RWPE1 (cell line): Measurements from ENCODE around the gene COLGALT1.
"Not testable (repeated sequence)": the region's sequence is repeated elsewhere in the genome, so short reads cannot be mapped to it uniquely, and the experiment has no call there.

Experiments
- CTCF ChIA-PET: fragments of 350-600 bp; sonication (Branson Sonifier 250); formaldehyde crosslinking; extraction: SDS; loops from one replicate; lab custom pipeline; 2021; lab: Yijun Ruan, JAX
- POLR2A ChIA-PET: fragments of 400-600 bp; formaldehyde crosslinking; extraction: SDS; loops from one replicate; lab custom pipeline; 2020; ENCODE audit warnings: antibody characterized with exemption; ENCODE audit not compliant: low non-redundant PET; lab: Yijun Ruan, JAX
- DNase-seq: peaks from one replicate; pipeline ENCODE4 v3.0.0; 2012; ENCODE audit warnings: low spot score
- H3K27ac ChIP-seq: fragments of 450-650 bp; 2 replicates; pipeline ENCODE4 v1.5.1; 2017
- TF ChIP-seq, protein P1 (sequence below): fragments of 450-650 bp; conservative IDR thresholded peaks from 2 replicates; pipeline ENCODE4 v1.5.1; 2017; ENCODE audit warnings: low read depth, mild to moderate bottlenecking

COLGALT1 gene

GRCh38 chr19:17515408-17516149, 39.9 kb upstream of the COLGALT1 start:
- peak overlapping the region; percentile 98 for H3K27ac ChIP-seq
- DNase-seq: no peak
- ChIA-PET CTCF (interaction anchor here (0.5 kb wide), 1 partner anchor 33 kb away, joined by 4 read pairs; no protein-coding TSS in a partner anchor), POLR2A (no interaction called here)
- TF ChIP-seq, protein P1, sequence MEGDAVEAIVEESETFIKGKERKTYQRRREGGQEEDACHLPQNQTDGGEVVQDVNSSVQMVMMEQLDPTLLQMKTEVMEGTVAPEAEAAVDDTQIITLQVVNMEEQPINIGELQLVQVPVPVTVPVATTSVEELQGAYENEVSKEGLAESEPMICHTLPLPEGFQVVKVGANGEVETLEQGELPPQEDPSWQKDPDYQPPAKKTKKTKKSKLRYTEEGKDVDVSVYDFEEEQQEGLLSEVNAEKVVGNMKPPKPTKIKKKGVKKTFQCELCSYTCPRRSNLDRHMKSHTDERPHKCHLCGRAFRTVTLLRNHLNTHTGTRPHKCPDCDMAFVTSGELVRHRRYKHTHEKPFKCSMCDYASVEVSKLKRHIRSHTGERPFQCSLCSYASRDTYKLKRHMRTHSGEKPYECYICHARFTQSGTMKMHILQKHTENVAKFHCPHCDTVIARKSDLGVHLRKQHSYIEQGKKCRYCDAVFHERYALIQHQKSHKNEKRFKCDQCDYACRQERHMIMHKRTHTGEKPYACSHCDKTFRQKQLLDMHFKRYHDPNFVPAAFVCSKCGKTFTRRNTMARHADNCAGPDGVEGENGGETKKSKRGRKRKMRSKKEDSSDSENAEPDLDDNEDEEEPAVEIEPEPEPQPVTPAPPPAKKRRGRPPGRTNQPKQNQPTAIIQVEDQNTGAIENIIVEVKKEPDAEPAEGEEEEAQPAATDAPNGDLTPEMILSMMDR: no peak

- DNase-seq: no peak
- no peak overlapping the region for H3K27ac ChIP-seq
- POLR2A ChIA-PET: no interaction called here
- CTCF ChIA-PET: interaction anchor here (1.2 kb wide), 1 partner anchor 21 kb away, joined by 8 read pairs; no protein-coding TSS in a partner anchor
- TF ChIP-seq, protein P1: no peak
Measured at GRCh38 chr19:17517898-17518297, 37.6 kb upstream of the COLGALT1 start.

DNA sequence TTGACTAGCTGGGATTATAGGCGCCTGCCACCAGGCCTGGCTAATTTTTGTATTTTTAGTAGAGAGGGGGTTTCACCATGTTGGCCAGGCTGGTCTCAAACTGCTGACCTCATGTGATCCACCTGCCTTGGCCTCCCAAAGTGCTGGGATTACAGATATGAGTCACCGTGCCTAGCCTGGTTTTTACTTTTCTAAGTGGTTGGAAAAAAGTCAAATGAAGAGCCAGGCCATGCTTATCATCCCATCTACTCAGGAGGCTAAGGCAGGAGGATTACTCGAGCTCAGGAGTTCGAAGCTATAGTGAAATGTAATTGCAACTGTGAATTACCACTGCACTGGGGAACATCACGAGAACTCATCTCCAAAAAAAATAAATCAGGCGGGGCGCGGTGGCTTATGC, 36.8 kb upstream of the COLGALT1 start:
- CTCF ChIA-PET, POLR2A ChIA-PET, DNase-seq, H3K27ac ChIP-seq: not testable (repeated sequence)

- ChIA-PET POLR2A (interaction anchor here (0.6 kb wide), 1 partner anchor 8 kb away, joined by 5 read pairs; the partner anchor contains the start of gene PGLS), CTCF (interaction anchor here (0.6 kb wide), 1 partner anchor 24 kb away, joined by 3 read pairs; no protein-coding TSS in a partner anchor)
- TF ChIP-seq, protein P1: no peak
- no peak for DNase-seq
- peak overlapping the region; percentile 11; the same call in 1 of the 2 replicates for H3K27ac ChIP-seq
Measured at GRCh38 chr19:17519967-17520366, 35.5 kb upstream of the COLGALT1 start.

- TF ChIP-seq, protein P1: no peak
- peak overlapping the region; percentile 3; the same call in 1 of the 2 replicates for H3K27ac ChIP-seq
- no peak for DNase-seq
- ChIA-PET CTCF (no interaction called here), POLR2A (interaction anchor here (0.5 to 0.6 kb wide), 2 partner anchors 10 to 198 kb away, joined by 3 read pairs; no protein-coding TSS in a partner anchor)
Measured at GRCh38 chr19:17520865-17521264, 34.6 kb upstream of the COLGALT1 start.

DNA sequence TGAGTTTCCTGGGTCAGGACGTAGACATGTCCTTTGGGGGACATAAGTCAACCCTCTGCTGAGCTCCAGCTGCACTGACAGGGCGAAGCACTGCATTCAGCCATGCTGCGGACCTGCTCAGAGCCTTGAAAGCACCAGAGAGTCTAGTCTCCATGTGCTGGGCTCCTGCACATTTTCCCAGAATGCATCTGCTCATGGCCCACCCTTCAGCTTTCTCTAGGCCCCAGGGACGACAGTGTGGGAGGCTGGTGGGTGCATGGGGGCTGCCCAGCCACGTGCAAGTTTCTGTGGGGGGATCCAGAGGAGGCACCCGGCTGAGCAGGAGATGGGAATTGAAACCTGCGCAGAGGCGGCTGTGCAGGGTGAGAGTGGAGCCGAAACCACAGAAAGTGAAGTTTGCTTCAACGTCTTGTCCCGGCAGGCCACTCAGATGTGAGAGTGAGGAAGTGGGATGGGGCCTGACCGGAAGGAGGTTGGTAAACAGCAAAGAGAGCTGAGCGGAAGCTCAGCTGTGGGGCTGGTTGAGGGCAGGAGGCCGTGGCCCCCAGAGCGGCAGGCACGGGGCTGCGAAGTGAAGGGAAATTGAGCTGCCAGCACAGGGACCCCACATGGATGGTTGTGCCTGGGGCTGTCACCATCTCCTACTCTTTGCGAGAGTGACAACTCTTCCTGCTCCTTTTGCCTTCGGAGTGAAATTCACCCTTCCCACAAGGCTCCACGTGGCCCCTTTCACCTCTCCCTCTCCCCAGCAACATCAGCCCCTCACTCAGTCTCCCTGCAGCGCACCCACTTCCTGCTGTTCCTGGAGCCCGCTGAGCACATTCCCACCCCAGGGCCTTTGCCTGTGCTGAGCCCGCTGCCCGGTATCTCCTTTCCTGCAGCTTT, 32.2 kb upstream of the COLGALT1 start:
- TF ChIP-seq, protein P1: no peak
- no peak for DNase-seq
- H3K27ac ChIP-seq: peak overlapping the region; percentile 6; the same call in 1 of the 2 replicates
- ChIA-PET CTCF (interaction anchor here (0.6 kb wide), 1 partner anchor 9 kb away, joined by 5 read pairs; no protein-coding TSS in a partner anchor), POLR2A (interaction anchor here (1.2 kb wide), 1 partner anchor 13 kb away, joined by 3 read pairs; no protein-coding TSS in a partner anchor)
